OCI-LY7 (cell line): ENCODE data around the gene EYA2. TPM values are rescaled to one million over a fixed set of nuclear protein-coding genes. Genes with fewer than 3 reads are reported as not detected.

Experiments used
- BruUV-seq: library from RNA; stranded (reverse); fragments of 400-500 nt; replicated peaks from 2 replicates; lab custom pipeline; 2021; lab: Mats Ljungman, UMichigan
- CTCF ChIA-PET: fragments of 300-600 bp; sonication (Branson Sonifier 250); formaldehyde crosslinking; loops from one replicate; lab custom pipeline; 2022; ENCODE audit warnings: antibody characterized with exemption; ENCODE audit not compliant: unreplicated experiment; lab: Charles Lee
- POLR2A ChIA-PET: fragments of 300-600 bp; sonication (Branson Sonifier 250); formaldehyde crosslinking; loops from one replicate; lab custom pipeline; 2022; ENCODE audit warnings: antibody characterized with exemption; lab: Charles Lee
- DNase-seq: peaks from one replicate; pipeline ENCODE4 v3.0.0-alpha.2; 2015; ENCODE audit warnings: low spot score
- H2AFZ ChIP-seq: fragments of 200-600 bp; sonication (generic), shearing (Covaris generic); 2 replicates; pipeline ENCODE4 v1.6.1; 2014; ENCODE audit warnings: mild to moderate bottlenecking, antibody characterized with exemption, low read length, moderate library complexity
- H3K27ac ChIP-seq: fragments of 200-600 bp; sonication (generic); 2 replicates; pipeline ENCODE4 v1.5.1; 2014; ENCODE audit warnings: mixed run types, low read depth, mild to moderate bottlenecking, moderate library complexity, low read length, inconsistent platforms; ENCODE audit not compliant: poor library complexity, severe bottlenecking
- H3K36me3 ChIP-seq: fragments of 200-600 bp; sonication (generic); 2 replicates; pipeline ENCODE4 v1.6.1; 2014; ENCODE audit warnings: mild to moderate bottlenecking, antibody characterized with exemption, low read length, moderate library complexity, mixed read lengths; ENCODE audit not compliant: insufficient read depth
- H3K4me1 ChIP-seq: fragments of 200-600 bp; sonication (generic); 2 replicates; pipeline ENCODE4 v1.5.1; 2014; ENCODE audit warnings: mild to moderate bottlenecking, low read length; ENCODE audit not compliant: insufficient read depth, poor library complexity, severe bottlenecking
- H3K4me2 ChIP-seq: fragments of 200-600 bp; sonication (generic); 2 replicates; pipeline ENCODE4 v1.6.1; 2014; ENCODE audit warnings: mild to moderate bottlenecking, low read length
- H3K4me3 ChIP-seq: fragments of 200-600 bp; sonication (generic); 2 replicates; pipeline ENCODE4 v1.5.1; 2014; ENCODE audit warnings: mild to moderate bottlenecking, low read depth, low read length; ENCODE audit not compliant: poor library complexity, severe bottlenecking
- H3K79me2 ChIP-seq: fragments of 200-600 bp; sonication (generic); 2 replicates; pipeline ENCODE4 v1.6.1; 2016; ENCODE audit warnings: low read depth, mild to moderate bottlenecking, low read length, moderate library complexity, mixed read lengths; ENCODE audit not compliant: insufficient read depth
- H3K9me2 ChIP-seq: fragments of 200-600 bp; sonication (generic); 2 replicates; pipeline ENCODE4 v1.6.1; 2016; ENCODE audit warnings: mild to moderate bottlenecking, low read length, mixed read lengths; ENCODE audit not compliant: insufficient read depth
- H3K9me3 ChIP-seq: fragments of 200-600 bp; sonication (generic); 2 replicates; pipeline ENCODE4 v1.6.1; 2014; ENCODE audit warnings: mild to moderate bottlenecking, mixed run types, low read length, mixed read lengths
- H4K20me1 ChIP-seq: fragments of 200-600 bp; sonication (generic); 2 replicates; pipeline ENCODE4 v1.6.1; 2014; ENCODE audit warnings: mild to moderate bottlenecking, antibody characterized with exemption, low read length, moderate library complexity, mixed read lengths; ENCODE audit not compliant: insufficient read depth
- EZH2phosphoT487 ChIP-seq: fragments of 200-600 bp; sonication (generic); IDR thresholded peaks from 2 replicates; pipeline ENCODE4 v1.6.1; 2018; ENCODE audit warnings: low read depth, borderline replicate concordance, mild to moderate bottlenecking, mixed run types, antibody characterized with exemption, low read length, moderate library complexity, mixed read lengths
- intact Hi-C: fragments of 100-400 bp; cut with micrococcal nuclease; formaldehyde crosslinking; loops from one replicate; pipeline ENCODE4 v1.10.0; 2022; ENCODE audit not compliant: unreplicated experiment
- total RNA-seq, 2 experiments: library from RNA; depleted of rRNA in 1 of 2; stranded (reverse); fragments of >200 nt in 1 of 2; shearing (Covaris generic) in 1 of 2; gene quantifications; 2 replicates each; pipeline ENCODE4 v1.2.3, GENCODE V29; 2014 to 2022
- TF ChIP-seq, protein P1 (sequence below): fragments of 200-600 bp; sonication (generic); conservative IDR thresholded peaks from 2 replicates; pipeline ENCODE4 v1.5.1; 2014; ENCODE audit warnings: mild to moderate bottlenecking, antibody characterized with exemption, low read length, moderate library complexity, mixed read lengths

Gene EYA2
- total RNA-seq, 2 experiments from 2014 or later = not detected

DNA sequence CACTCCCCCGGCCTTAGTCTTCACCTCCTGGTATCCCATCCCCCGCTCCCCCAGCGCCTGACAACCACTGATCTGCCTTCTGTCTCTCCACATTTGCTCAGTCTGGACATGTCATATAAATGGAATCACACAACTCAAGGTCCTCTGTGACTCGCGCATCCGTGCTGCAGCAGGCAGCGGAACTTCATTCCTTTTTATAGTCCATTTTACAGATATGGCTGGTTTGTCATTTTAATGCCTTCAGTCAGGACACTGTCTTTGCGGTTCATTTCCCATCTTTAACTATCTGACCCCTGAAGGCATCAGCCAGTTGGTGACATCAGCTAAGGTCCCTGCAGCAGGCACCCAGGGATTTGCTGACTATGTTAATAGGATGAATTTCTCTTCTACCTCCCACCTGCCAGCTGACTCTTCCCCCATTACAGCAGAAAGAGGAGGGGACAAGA is 336.2 kb downstream of the EYA2 start:
- CTCF ChIA-PET = no interaction called here
- Histone ChIP-seq H3K36me3 (peaks cover 97% of the 10 kb centered on the region), H3K4me1 (no peaks in the 10 kb centered on the region), H3K9me2 (no peaks in the 10 kb centered on the region), H3K9me3 (no peaks in the 10 kb centered on the region), H4K20me1 (no peaks in the 10 kb centered on the region), H3K4me2 (no peak overlapping the region), H3K79me2 (no peaks in the 10 kb centered on the region), H2AFZ (no peak overlapping the region), H3K4me3 (no peak overlapping the region), H3K27ac (no peak overlapping the region)
- TF ChIP-seq, protein P1, sequence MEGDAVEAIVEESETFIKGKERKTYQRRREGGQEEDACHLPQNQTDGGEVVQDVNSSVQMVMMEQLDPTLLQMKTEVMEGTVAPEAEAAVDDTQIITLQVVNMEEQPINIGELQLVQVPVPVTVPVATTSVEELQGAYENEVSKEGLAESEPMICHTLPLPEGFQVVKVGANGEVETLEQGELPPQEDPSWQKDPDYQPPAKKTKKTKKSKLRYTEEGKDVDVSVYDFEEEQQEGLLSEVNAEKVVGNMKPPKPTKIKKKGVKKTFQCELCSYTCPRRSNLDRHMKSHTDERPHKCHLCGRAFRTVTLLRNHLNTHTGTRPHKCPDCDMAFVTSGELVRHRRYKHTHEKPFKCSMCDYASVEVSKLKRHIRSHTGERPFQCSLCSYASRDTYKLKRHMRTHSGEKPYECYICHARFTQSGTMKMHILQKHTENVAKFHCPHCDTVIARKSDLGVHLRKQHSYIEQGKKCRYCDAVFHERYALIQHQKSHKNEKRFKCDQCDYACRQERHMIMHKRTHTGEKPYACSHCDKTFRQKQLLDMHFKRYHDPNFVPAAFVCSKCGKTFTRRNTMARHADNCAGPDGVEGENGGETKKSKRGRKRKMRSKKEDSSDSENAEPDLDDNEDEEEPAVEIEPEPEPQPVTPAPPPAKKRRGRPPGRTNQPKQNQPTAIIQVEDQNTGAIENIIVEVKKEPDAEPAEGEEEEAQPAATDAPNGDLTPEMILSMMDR = no peak
- TF ChIP-seq EZH2phosphoT487 = no peak
- intact Hi-C loops = no loop called here
- POLR2A ChIA-PET = no interaction called here
- no TSS peak for BruUV-seq
- DNase-seq = no peak

DNA sequence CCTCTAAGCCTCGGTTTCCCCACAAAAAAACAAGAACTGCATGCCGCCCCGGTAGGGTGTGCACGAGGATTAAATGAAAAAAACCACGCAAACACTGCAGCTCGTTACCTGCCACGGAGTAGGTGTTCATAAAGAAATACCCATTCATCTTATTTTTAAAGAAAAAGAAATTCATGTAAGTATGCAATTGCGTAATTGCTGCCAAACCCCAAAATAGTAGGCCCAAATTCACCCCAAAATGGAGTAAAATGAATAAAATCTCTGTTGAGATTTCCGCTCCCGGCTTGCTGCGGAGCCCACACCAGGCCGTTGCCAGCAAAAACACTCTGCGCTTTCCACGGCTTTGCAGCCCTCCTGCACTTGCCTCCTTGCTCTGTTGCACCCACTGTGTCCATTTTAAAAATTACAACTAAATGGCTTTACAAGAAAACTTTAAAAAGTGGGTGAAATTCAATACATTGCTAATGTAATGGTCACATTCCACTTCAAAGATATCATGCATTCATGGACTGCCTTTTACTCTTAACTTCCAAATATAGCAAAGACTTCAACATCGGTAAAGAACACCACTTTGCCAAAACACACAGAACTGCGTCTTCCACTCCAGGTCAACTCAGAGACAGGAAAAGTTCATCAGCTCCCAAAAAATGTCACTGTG is 336.9 kb downstream of the EYA2 start:
- no peak overlapping the region for H3K4me3 ChIP-seq
- H3K9me3 ChIP-seq = no peaks in the 10 kb centered on the region
- CTCF ChIA-PET = interaction anchor here (0.6 kb wide), 1 partner anchor 158 kb away, joined by 5 read pairs; no protein-coding TSS in a partner anchor
- intact Hi-C loops = no loop called here
- no peaks in the 10 kb centered on the region for H3K79me2 ChIP-seq
- H3K9me2 ChIP-seq = no peaks in the 10 kb centered on the region
- BruUV-seq = no TSS peak
- no peaks in the 10 kb centered on the region for H3K4me1 ChIP-seq
- TF ChIP-seq, protein P1 = no peak
- no peak for TF ChIP-seq EZH2phosphoT487
- H3K27ac ChIP-seq = no peak overlapping the region
- POLR2A ChIA-PET = no interaction called here
- DNase-seq = no peak
- no peak overlapping the region for H2AFZ ChIP-seq
- H4K20me1 ChIP-seq = no peaks in the 10 kb centered on the region
- peaks cover 97% of the 10 kb centered on the region for H3K36me3 ChIP-seq
- H3K4me2 ChIP-seq = no peak overlapping the region

DNA sequence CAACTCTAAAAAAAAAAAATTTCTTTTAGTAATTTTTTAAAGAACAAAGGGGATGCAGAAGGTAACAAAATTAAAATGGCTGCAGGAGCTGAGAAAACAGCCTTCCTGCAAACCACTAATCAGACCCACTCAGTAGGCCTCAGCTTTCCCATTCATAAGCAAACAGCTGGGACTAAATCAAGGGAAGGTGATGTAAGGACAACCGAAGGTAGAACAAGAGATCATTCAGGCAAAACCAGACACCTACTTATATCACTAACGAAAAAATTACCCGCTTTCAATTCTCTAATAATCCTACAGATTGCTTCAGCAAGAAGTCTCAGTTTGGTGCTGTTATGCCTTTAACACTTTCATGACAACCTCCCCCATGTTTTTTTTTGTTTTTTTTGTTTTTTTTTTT is 337.9 kb downstream of the EYA2 start:
- Histone ChIP-seq H3K27ac (no peak overlapping the region), H3K4me2 (no peak overlapping the region), H2AFZ (no peak overlapping the region), H4K20me1 (no peaks in the 10 kb centered on the region), H3K4me3 (no peak overlapping the region), H3K79me2 (no peaks in the 10 kb centered on the region), H3K9me3 (no peaks in the 10 kb centered on the region), H3K9me2 (no peaks in the 10 kb centered on the region), H3K36me3 (peaks cover 97% of the 10 kb centered on the region), H3K4me1 (no peaks in the 10 kb centered on the region)
- BruUV-seq = no TSS peak
- ChIA-PET POLR2A (interaction anchor here (0.6 to 0.7 kb wide), 4 partner anchors 16 to 1614 kb away, joined by 3 to 5 read pairs (median 3); no protein-coding TSS in a partner anchor), CTCF (no interaction called here)
- intact Hi-C loops = no loop called here
- TF ChIP-seq, protein P1 = no peak
- TF ChIP-seq EZH2phosphoT487 = no peak
- DNase-seq = no peak
